HG03432 (cell line): ENCODE measurements around the gene PRELID3B.

ENCODE experiments used
- ATAC-seq: cut with Tn5 transposase; IDR thresholded peaks from one replicate; pipeline ENCODE4 v1.9.1; 2021; ENCODE audit warnings: mild to moderate bottlenecking, moderate library complexity; ENCODE audit not compliant: unreplicated experiment

The PRELID3B gene

GRCh38 chr20:59042151-59042795 lies at the start of gene PRELID3B:
TSS of gene PRELID3B (minus strand) at chr20:59042786. CDS start at chr20:59042730, 56 bp downstream.
- ATAC-seq, result peak; percentile 31

DNA sequence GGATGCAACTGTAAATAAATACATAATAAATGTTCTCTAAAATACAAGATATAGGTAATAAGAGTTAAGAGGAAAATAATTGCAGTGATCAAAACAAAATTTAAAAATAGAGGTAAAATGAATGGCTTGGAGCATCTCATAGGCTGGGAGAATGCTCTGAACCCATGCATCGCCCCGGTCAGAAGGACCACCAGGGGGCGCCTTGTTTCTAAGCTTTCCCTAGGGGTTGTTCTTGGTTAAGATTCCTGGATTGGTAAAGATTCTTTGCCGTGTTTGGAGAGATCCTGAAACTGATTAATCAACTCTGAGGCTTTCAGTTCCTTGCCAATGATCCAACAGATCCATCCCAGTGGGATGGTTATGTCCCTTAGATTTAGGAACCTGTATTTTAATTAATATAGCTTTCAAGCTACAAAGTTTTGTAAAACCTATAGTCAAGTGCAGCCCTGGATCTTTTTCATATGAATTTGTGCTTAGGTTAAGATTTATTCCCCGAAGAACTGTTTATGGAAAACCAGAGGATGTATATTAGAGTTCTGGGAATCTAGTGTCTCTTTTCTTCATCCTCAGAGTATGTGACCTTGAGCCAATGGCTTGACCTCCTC lies 45.3 kb upstream of the PRELID3B start:
- no peak for ATAC-seq

DNA sequence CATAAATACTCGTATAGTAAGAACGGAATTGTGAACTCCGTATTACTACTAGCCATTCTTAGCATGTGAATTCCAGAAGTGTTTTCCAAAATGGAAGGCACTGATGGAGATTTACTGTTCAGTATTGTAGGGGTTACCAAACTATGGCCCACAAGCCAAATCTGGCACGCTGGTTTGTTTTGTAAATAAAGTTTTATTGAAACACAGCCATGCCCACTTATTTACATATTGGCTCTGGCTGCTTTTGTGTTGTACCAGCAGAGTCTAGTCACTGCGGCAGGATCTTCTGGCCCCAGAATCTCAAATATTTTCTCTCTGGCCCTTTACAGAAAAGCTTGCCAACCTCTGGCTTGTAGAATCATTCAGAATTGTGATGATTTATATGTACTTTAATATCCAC lies 44.3 kb upstream of the PRELID3B start:
- ATAC-seq, result no peak

DNA sequence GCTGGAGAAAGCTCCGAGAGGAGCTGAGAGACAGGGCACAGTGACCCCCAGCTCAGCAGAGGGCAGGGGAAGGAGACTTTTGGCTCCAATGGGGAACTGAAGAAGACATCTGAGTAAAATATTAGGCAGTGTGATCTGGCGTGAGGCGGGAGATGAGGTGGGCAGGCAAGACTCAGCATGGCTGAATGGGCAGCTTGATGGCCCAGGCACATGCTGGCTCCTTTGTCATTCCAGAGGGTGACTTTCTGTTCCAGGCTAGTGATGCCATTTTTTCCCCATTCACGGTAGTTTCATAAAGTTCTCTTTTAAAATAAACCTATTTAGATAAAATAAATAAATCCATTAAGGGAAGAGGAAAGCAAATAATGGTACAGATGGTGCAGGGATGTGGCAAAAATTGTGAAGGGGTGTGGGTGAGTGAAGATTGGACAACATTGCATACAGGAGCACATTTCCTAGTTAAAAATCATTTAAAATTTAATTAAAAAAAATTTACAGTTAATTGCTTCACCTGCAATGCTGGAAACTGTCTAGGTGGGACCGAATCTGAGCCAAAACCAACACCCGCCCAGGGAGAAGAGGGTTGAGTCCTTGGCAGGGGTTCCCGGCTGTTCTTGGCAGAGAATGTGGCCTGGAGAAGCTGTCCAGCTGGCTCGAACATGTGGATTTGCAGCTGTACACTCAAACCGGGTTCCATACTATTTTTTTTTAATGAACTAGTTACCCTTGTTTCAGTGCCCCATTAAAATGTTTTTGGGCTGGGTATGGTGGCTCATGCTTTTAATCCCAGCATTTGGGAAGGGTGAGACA lies 41.7 kb upstream of the PRELID3B start:
- no peak for ATAC-seq

GRCh38 chr20:59082981-59083380 lies 40.4 kb upstream of the PRELID3B start:
- no peak for ATAC-seq

DNA sequence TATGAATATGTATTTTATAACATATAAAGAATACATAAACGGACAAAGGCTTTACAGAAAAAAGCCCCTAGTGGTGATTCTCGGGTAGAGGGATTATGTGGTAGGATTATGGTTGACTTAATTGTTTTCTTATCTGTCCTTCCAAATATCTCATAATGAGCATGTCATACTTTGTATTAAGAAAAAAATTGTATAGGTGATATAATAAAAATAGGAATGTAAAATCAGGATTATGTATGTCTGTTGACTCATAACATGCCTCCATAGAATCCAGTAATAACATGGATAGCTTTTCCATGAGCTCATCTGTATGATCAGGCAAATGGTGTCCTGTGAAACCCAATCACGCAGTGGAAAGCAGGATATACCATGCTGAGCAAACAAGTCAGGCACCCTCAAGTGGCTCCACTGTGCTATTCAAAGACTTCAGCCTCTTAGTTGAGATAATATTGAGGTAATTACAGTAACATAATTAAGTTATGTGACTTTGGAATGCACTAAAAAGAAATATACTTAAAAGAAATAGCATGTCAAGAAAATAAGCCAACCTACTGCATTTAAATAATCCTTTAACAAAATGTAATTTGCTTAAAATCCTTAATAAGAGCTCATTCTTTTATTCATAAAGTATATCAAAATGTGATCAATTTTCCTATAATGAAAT lies 39.6 kb upstream of the PRELID3B start:
- no peak for ATAC-seq

GRCh38 chr20:59081036-59081435 lies 38.5 kb upstream of the PRELID3B start:
- ATAC-seq, result no peak

- ATAC-seq, result no peak
Measured at GRCh38 chr20:59078231-59078630, 35.6 kb upstream of the PRELID3B start.

DNA sequence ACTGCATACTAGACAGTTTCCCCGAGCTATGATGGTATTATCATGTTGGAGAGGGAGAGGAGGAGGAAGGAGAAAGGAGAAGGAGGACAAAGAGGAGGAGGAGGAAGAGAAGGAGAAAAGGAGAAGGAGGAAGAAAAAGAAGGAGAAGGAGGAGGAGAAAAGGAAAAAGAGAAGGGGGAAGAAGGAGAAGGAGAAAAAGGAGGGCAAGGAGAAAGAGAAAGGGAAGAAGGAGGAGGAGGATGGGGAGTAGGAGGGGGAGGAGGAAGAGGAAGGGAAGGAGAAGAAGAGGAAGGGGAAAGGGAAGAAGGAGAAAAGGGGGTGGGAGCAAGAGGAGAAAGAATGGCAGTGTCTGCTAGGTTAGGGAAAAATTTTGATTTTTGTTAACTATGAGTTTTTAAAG lies 35.1 kb upstream of the PRELID3B start:
- no peak for ATAC-seq

DNA sequence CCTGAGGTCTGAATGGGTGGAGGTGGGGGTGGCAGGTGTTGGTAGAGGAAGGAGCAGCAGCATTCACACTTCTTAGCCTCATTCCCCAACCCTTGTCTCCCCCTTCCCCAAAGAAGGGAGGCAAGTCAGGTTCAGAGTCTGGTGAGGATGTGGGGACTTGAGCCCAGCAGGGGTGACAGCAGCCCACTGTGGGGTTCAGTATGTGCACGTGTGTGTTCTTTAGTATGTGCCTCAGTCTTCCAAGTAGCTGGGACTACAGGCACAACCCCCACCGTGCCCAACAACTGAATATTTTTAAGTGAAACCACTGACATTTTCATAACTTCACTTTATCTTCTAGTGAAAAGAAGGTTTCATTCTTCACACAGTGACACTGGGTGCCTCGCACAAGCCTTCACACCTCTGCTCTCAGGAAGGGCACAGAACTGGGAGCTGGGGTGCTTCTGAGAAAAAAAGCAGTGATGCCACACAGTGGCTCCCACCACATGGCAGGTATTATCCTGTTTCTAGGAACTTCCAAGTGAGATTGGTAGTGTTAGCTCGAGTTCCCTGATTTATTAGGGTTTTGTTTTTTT lies 33.4 kb upstream of the PRELID3B start:
- no peak for ATAC-seq

DNA sequence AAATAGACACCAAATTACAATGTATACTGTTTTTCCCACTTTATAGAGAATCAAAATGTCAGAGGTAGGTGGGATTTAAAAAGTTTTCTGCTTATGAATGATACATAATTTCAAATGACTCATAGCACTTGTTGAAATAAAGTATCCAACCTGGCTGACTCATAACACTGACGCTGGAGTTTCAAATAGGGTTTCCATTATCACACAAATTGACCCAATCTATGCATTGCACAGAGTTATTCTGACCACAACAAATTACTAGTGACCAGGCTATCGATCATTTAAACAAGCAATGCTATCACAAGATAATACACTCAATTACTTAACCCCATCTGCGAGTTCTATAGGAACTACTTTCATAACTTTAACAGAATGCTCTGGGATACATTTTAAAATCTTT lies 31.9 kb upstream of the PRELID3B start:
- ATAC-seq, result no peak

DNA sequence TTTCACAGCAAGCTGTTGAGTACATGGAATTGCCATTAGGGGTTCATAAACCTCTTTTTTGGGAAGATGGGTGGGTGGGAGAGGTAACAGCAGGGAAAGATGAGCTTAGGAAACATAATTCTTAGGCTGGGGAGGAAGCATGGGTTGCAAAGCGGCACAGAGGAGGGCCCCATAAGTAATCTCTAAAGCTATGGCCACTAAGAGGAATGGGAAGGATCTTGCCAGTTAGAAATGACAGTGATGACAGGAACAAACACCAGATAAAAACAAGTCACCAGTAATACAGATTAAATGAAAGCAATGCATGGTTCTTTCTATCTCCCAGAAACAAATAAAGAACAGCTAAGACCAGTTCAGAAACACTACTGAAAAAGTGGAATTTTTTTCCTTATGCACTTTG lies 31.0 kb upstream of the PRELID3B start:
- no peak for ATAC-seq

- peak; percentile 78 for ATAC-seq
Measured at GRCh38 chr20:59071216-59071615, 28.6 kb upstream of the PRELID3B start.

GRCh38 chr20:59069026-59069425 lies 26.4 kb upstream of the PRELID3B start:
- no peak for ATAC-seq

DNA sequence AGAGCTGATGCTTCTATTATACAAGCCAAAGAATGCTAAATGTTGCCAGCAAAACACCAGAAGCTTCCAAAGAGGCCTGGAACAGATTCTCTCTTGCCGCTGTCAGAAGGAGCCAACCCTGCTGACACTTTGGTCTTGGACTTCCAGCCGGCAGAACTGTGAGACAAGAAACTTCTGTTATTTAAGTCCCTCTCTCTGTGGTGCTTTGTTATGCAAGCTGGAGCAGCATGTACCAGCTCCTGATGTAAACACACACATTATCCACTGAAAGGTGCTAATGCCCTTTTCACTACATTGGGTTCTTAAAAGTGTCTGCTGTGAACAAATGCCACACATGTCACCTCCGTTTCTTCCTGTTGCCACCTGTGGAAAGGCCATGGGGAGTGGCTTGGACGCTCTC lies 25.9 kb upstream of the PRELID3B start:
- ATAC-seq, result no peak

GRCh38 chr20:59064214-59064722 lies 21.7 kb upstream of the PRELID3B start:
- no peak for ATAC-seq

DNA sequence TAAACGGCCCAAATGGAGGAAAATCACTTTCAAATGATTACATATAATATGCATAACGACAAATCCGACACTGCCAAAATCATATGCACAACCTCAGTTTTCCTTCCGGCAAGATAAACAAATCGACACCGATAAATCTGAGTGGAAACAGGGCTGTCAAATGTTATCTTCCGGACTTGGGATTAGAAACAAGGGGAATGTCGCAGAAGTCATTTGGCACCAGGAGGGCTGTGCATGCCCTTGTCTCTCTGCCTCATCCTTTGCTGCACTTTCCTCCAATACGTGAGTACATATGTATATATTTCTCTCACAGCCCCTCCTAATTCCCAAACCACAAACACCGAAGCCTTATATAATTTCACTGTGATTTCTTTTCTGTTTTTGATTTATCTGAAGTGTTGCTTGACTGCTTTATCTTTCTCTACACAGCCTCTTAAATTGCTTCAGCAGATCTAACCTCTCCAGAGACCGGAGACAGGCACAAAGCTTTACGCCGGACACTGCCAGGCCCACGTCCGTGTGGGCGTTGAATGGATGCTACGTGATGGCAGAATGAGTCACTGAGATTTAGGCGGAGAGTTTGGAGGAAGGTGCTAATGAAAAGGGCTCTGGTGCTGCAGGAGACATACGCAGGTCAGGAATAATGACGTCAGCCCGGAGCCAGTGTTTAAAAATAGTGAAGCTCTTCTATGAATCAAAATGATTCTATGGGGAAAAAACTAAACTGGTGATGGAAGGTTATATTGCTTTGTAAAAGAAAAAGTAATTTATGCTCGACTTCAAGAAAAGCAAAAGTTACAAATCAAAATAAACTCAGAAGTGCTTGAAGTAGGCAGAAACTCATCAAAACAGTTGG lies 21.0 kb upstream of the PRELID3B start:
- no peak for ATAC-seq

DNA sequence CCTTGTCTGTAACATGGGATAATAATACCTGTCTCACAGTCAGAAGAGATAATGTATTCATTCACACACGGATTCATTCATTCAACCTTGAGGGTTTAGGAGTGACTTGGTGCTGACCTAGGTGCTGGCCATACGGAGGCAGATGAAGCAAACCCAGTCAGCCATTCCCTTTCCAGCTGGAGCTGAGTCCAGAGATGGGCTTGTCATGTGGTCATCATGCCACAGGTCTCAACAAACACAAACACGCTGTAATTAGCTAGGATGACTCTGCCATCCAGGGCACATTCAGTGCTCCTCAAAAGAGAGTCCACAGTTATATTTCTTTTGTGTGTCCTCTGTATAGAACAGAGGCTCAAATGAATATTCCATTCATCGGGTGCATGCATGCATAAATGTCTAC lies 19.5 kb upstream of the PRELID3B start:
- ATAC-seq, result no peak

GRCh38 chr20:59055302-59055701 lies 12.7 kb upstream of the PRELID3B start:
- ATAC-seq, result no peak

DNA sequence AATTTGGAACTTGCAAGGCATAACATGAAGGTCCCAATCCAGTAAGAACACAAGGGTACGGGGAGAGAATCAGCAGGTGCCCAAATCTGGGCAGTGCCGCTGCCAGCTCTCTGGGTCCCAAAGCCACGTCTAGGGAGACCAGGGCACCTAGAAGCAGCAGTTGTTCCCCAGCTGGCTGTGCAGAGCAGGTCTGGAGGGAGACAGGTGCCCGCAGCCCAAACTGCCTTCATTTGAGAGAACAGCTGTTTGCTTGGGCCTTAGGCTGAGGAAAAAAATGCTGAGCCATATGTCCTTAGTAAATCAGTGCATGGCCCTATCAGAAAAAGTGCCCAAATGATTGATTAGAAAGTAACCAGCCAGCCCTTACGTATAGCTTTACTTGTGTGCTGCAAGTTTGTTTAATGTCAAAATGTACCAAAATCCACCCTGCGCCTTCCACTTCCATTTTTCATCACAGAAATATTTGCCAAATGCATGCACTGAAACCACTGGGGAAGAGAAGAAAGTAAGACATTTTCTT lies 9.1 kb upstream of the PRELID3B start:
- ATAC-seq, result no peak
